ENCODE measurements around the gene CCDC167. TPM values are rescaled to one million over a fixed set of nuclear protein-coding genes. Genes with fewer than 3 reads are reported as not detected.

Gene CCDC167
- total and polyA plus RNA-seq, 2 donors from 2014 or later, result 15.7 to 63.5 TPM

- peak in 3 of 5 donors; percentile 52 to 74 (median 61) for DNase-seq
- H3K27me3 ChIP-seq (ENCODE audit: control insufficient read depth, insufficient read depth, low read length), result no peaks in the 10 kb centered on the region
- no peaks in the 10 kb centered on the region for H3K36me3 ChIP-seq (ENCODE audit: control insufficient read depth in 2 of 3, insufficient read depth in 3 of 3, low read length in 3 of 3)
- no peak overlapping the region for H3K9ac ChIP-seq (ENCODE audit: low read length in 3 of 3)
- no peak overlapping the region for H3K27ac ChIP-seq (ENCODE audit: low read depth in 2 of 2, low read length in 2 of 2)
- no peak for TF ChIP-seq CTCF (IDR thresholded peaks at IDR 0.05; ENCODE audit: borderline replicate concordance, extremely low read depth, insufficient read depth)
- peaks cover 0 to 8% (median 0%) of the 10 kb centered on the region in 3 donors for H3K4me1 ChIP-seq (ENCODE audit: control insufficient read depth in 2 of 3, insufficient read depth in 2 of 3, low read depth in 1 of 3, low read length in 3 of 3)
- H3K9me3 ChIP-seq (ENCODE audit: control insufficient read depth in 2 of 3, insufficient read depth in 1 of 3, low read length in 3 of 3), result no peaks in the 10 kb centered on the region
- no peak overlapping the region for H3K4me3 ChIP-seq (ENCODE audit: low read length in 3 of 3)
- intact Hi-C loops (cut with DNase I), result no loop called here
- FAIRE-seq, result no peak
Measured at GRCh38 chr6:37512400-37513011, 12.8 kb upstream of the CCDC167 start.

GRCh38 chr6:37511910-37512399, 12.3 kb upstream of the CCDC167 start:
- no peak for TF ChIP-seq CTCF (IDR thresholded peaks at IDR 0.05; ENCODE audit: borderline replicate concordance, extremely low read depth, insufficient read depth)
- H3K4me3 ChIP-seq (ENCODE audit: low read length in 3 of 3), result no peak overlapping the region
- no peaks in the 10 kb centered on the region for H3K36me3 ChIP-seq (ENCODE audit: control insufficient read depth in 2 of 3, insufficient read depth in 3 of 3, low read length in 3 of 3)
- no peak overlapping the region for H3K9ac ChIP-seq (ENCODE audit: low read length in 3 of 3)
- no peaks in the 10 kb centered on the region for H3K9me3 ChIP-seq (ENCODE audit: control insufficient read depth in 2 of 3, insufficient read depth in 1 of 3, low read length in 3 of 3)
- FAIRE-seq (no peak), DNase-seq (no peak)
- no peaks in the 10 kb centered on the region for H3K27me3 ChIP-seq (ENCODE audit: control insufficient read depth, insufficient read depth, low read length)
- peaks cover 0 to 8% (median 0%) of the 10 kb centered on the region in 3 donors for H3K4me1 ChIP-seq (ENCODE audit: control insufficient read depth in 2 of 3, insufficient read depth in 2 of 3, low read depth in 1 of 3, low read length in 3 of 3)
- intact Hi-C loops (cut with DNase I), result no loop called here
- H3K27ac ChIP-seq (ENCODE audit: low read depth in 2 of 2, low read length in 2 of 2), result no peak overlapping the region

GRCh38 chr6:37511201-37511600, 11.5 kb upstream of the CCDC167 start:
- H3K27ac ChIP-seq (ENCODE audit: low read depth in 2 of 2, low read length in 2 of 2), result no peak overlapping the region
- no peak overlapping the region for H3K9ac ChIP-seq (ENCODE audit: low read length in 3 of 3)
- H3K27me3 ChIP-seq (ENCODE audit: control insufficient read depth, insufficient read depth, low read length), result no peaks in the 10 kb centered on the region
- no peaks in the 10 kb centered on the region for H3K9me3 ChIP-seq (ENCODE audit: control insufficient read depth in 2 of 3, insufficient read depth in 1 of 3, low read length in 3 of 3)
- no peak for DNase-seq
- TF ChIP-seq CTCF (IDR thresholded peaks at IDR 0.05; ENCODE audit: borderline replicate concordance, extremely low read depth, insufficient read depth), result no peak
- no peaks in the 10 kb centered on the region for H3K36me3 ChIP-seq (ENCODE audit: control insufficient read depth in 2 of 3, insufficient read depth in 3 of 3, low read length in 3 of 3)
- peaks cover 0 to 6% (median 0%) of the 10 kb centered on the region in 3 donors for H3K4me1 ChIP-seq (ENCODE audit: control insufficient read depth in 2 of 3, insufficient read depth in 2 of 3, low read depth in 1 of 3, low read length in 3 of 3)
- intact Hi-C loops (cut with DNase I), result no loop called here
- H3K4me3 ChIP-seq (ENCODE audit: low read length in 3 of 3), result no peak overlapping the region
- no peak for FAIRE-seq

All from kidney (tissue), 14 donors.